Endothelial cell of umbilical vein (primary cell): ENCODE results near the gene ACVRL1.

Experiments used
- EZH2 ChIP-seq: IDR thresholded peaks from 2 replicates; pipeline ENCODE4 v1.6.1; 2012; ENCODE audit warnings: borderline replicate concordance, low read depth, mild to moderate bottlenecking, moderate library complexity, low read length, inconsistent platforms; ENCODE audit not compliant: severe bottlenecking
- MYC ChIP-seq: IDR thresholded peaks from one replicate; pipeline ENCODE4 v1.6.1; 2011; ENCODE audit warnings: mild to moderate bottlenecking, low read depth, low read length
- POLR2A ChIP-seq: IDR thresholded peaks from 2 replicates; pipeline ENCODE4 v1.6.1; 2012; ENCODE audit warnings: low read depth, mild to moderate bottlenecking, control low read depth, low read length
- POLR2AphosphoS5 ChIP-seq: IDR thresholded peaks from 2 replicates; pipeline ENCODE4 v1.6.1; 2012; ENCODE audit warnings: low read depth, mild to moderate bottlenecking, control low read depth, low read length, moderate library complexity; ENCODE audit not compliant: insufficient read depth
- TF ChIP-seq, protein P1 (sequence below), 2 donors: IDR thresholded peaks; 1 replicate in 1 of 2; 2 replicates in 1 of 2; pipeline ENCODE4 v1.5.1; 2011; ENCODE audit warnings: low read length in 2 of 2, mild to moderate bottlenecking in 2 of 2, moderate library complexity in 2 of 2, control low read depth in 1 of 2, inconsistent platforms in 1 of 2, low read depth in 1 of 2; ENCODE audit not compliant: insufficient read depth in 1 of 2; ENCODE audit errors: extremely low read depth in 1 of 2
- TF ChIP-seq, protein P2 (sequence below): IDR thresholded peaks from 2 replicates; pipeline ENCODE4 v1.6.1; 2011; ENCODE audit not compliant: insufficient read depth, insufficient read length

DNA sequence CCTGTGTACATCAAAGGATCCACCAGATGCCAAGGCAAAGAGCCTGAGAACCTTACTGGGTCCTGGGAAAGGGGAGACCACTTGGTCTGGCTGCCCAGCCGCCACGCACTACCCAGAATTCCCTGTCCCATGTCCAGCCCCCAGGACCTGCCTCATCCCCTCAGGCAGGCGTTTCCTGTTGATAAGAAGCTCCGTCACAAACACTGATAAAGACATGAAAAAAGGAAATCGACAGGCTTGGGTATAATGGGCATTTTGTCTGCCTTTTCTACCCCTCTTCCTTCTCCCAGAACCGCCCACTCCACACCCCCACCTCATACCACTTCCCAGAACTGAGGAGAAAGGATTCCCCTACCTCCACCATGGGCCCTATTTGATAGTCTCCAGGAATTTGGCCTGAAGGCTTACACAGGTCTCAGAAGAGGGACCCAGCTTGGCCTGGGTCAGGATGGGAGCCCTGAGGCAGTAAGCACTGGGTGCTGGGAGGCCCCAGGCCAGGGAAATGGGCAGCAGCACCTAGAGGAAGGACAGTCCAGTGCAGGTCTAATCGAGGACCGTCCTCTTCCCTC, 18.8 kb downstream of the ACVRL1 start:
- TF ChIP-seq POLR2A (peak; percentile 66), MYC (no peak), EZH2 (no peak), POLR2AphosphoS5 (peak; percentile 93)
- TF ChIP-seq, protein P1, sequence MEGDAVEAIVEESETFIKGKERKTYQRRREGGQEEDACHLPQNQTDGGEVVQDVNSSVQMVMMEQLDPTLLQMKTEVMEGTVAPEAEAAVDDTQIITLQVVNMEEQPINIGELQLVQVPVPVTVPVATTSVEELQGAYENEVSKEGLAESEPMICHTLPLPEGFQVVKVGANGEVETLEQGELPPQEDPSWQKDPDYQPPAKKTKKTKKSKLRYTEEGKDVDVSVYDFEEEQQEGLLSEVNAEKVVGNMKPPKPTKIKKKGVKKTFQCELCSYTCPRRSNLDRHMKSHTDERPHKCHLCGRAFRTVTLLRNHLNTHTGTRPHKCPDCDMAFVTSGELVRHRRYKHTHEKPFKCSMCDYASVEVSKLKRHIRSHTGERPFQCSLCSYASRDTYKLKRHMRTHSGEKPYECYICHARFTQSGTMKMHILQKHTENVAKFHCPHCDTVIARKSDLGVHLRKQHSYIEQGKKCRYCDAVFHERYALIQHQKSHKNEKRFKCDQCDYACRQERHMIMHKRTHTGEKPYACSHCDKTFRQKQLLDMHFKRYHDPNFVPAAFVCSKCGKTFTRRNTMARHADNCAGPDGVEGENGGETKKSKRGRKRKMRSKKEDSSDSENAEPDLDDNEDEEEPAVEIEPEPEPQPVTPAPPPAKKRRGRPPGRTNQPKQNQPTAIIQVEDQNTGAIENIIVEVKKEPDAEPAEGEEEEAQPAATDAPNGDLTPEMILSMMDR (IDR thresholded peaks at IDR 0.05; ENCODE audit: extremely low read depth in 1 of 2, insufficient read depth in 1 of 2, low read depth in 1 of 2, low read length in 2 of 2): peak in 1 of 2 donors; percentile 2
- TF ChIP-seq, protein P2, sequence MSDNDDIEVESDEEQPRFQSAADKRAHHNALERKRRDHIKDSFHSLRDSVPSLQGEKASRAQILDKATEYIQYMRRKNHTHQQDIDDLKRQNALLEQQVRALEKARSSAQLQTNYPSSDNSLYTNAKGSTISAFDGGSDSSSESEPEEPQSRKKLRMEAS: no peak
